Activated gamma-delta T cell treated with anti-CD3 and anti-CD28 coated beads, Interleukin-2, amount 50 U/mL, for 16 hours (primary cell): ENCODE measurements around the gene CHRM5.
A peak's percentile ranks its signal among the peaks of the same experiment; 100 is the strongest.
"Not testable (repeated sequence)": the region's sequence is repeated elsewhere in the genome, so short reads cannot be mapped to it uniquely, and the experiment has no call there.

ENCODE experiments used
- DNase-seq: peaks from one replicate; pipeline ENCODE4 v3.0.0-alpha.2; 2020; ENCODE audit warnings: low read depth

Gene CHRM5

DNA sequence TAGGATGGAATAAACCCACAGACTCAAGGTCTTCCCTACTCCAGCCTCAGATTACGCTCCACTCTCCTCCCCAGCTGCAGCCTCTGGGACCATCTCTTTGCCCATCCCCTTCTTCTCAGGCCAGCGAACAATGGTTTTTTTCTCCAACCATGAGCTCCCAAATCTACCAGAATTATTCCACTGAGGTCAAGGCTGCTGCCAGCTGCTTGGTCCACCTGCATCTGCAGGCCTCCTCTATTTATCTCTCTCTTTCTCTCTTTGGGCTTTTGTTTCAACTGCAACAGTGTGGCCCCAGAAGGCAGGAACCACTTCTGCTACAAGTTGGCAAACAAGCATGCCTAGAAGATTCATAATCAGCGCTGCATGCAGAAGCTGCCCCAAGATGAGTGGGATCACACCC lies 19.1 kb downstream of the CHRM5 start:
- no peak for DNase-seq

DNA sequence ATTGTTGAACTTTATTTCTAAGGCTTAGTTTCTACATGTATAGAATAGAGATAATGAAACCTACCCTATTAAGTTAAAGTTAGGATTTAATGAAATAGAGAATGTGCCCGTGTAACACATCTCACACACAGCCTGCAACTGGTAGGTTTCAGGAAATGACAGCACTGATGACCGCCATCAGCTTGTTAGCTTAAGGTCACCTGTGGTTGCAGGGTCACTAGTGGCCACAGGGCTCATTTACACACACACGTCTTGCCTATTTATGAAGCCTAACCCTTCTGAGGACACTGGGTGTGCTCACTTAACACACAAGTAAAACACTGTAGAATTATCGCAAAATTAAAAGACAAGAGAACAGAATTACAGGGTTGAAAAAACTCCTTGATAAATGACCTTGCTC lies 20.1 kb downstream of the CHRM5 start:
- DNase-seq = no peak

DNA sequence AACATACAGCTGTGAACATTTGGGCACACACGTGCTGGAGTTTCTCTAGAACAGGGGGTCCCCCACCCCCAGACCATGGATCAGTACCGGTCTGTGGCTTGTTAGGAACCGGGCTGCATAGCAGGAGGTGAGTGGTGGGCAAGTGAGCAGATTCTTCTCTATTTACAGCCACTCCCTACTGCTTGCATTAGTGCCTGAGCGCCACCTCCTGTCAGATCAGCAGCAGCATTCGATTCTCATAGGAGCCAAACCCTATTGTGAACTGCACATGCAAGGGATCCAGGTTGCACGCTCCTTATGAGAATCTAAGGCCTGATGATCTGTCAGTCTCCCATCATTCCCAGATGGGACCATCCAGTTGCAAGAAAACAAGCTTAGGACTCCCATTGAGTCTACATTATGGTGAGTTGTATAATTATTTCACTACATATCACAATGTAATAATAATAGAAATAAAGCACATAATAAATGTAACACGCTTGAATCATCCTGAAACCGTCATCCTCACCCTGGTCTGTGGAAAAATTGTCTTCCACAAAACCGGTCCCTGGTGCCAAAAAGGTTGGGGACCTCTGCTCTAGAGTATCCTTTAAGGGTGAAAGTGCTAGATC lies 25.8 kb downstream of the CHRM5 start:
- DNase-seq = no peak

DNA sequence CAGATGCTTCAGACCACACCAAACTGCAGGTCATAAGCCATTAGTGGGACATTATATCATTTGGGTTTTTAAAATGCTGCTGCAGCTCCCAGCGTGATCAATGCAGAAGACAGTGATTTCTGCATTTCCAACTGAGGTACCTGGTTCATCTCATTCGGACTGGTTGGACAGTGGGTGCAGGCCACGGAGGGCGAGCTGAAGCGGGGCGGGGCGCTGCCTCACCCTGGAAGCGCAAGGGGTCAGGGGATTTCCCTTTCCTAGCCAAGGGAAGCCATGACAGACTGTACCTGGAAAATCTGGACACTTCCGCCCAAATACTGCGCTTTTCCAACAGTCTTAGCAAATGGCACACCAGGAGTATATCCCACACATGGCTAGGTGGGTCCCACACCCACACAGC lies 27.4 kb downstream of the CHRM5 start:
- not testable (repeated sequence) for DNase-seq

DNA sequence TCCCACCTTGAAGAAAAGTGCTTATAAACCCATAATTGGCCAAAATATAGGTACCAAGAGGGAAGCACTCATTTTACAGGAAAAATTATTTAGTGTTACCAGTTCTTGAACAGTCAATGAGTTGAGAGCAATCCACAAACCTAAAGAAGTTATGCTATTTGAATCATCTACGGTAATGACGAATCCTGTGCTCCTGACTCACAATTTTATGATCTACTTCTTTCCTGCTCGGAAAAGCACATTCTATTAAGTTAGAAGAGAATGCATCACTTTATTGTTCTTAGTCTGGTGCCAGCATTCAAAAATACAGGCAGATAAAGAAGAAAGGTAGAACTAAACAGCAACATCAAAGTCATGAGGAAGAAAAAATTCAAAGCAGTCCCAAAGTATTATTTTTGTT lies 33.2 kb downstream of the CHRM5 start:
- no peak for DNase-seq

DNA sequence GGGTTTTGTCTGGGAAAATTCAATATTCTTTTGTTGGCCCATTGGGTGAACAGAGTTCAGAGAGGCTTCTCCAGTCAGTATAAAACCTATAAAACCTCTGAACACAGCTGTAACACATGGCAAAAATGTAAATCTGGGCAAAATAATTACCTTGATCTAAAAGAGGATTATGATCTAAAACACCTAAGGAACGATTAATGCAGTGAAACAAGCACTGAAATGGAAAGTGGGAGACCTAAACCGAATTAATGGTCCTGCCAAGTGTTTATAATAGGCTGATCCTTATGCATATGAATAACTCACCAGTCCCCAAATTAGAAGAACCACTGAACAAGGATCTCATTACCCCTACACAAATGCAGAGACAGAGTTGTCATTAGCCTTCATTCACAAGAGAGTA lies 38.1 kb downstream of the CHRM5 start:
- DNase-seq = no peak

DNA sequence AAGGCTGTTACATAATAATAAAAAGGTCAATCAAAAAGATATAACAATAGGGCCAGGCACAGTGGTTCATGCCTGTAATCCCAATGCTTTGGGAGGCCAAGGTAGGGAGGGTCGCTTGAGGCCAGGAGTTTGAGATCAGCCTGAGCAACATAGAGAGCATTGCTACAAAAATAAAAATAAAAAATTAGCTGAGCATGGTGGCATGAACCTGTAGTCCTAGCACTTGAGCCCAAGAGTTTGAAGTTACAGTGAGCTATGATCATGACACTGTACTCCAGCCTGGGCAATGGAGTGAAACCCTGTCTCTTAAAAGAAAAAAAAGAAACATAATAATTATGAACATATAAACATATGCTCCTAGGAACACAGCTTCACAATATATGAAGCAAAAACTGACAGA lies 41.4 kb downstream of the CHRM5 start:
- DNase-seq = no peak

DNA sequence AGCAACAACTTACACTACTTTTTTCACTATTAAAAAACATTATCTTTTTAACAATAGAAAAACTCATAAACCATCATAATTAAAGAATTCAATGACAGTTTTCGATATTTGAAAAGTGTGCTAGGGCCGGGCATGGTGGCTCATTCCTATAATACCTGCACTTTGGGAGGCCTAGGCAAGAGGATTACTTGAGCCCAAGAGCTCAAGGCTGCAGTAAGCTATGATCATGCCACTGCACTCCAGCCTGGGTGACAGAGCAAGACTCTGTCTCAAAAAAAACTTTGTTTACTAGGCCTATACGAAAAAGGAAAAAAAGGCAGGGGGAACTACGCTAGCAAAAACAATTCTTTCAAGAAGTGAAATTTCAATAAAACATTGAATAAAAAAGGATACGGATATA lies 42.6 kb downstream of the CHRM5 start:
- DNase-seq = no peak

DNA sequence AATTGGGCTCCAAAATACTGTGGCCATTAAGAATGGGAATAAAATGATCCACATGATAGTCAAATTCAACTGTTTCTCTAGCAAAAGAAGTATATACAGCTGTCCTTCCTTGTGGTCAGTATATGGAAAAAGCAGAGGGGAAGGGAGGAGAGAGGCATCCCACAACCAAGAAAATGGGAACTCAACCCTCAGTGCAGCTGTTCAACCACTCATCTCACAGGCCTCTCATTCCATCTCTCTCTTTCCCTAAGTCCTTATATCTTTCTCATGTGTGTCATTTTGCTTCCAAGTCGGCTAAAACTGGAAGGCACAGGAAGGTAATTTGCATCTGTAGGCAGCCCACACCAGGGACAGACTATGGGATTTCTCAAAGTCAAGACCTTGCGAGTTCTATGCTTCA lies 43.2 kb downstream of the CHRM5 start:
- DNase-seq = no peak

DNA sequence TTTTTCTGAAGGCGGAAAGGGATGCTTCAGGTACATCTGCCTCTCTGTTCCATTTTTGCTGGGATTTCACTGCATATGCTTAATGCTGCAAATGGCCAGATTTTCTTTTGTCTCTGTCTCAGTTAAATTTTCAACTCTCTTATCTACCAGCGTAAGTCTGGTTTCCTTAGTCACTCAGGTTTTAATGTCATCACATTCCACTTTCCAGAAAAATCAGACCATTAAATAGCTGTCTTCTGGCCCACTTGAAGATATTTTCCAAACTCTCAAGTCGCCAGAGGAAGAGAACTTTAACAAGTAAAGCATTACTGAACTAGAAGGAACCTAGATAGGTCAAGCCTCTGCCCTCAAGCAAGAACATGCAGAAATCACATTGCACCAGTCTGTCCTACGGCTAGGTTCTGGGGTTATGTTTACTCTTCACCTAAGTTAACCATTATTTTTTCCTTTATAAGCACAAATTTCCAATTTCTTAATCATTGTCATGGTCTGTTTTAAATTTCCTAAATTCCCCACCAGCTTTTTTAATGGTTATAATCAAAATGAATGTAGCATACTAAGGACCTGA lies 44.2 kb downstream of the CHRM5 start:
- no peak for DNase-seq

DNA sequence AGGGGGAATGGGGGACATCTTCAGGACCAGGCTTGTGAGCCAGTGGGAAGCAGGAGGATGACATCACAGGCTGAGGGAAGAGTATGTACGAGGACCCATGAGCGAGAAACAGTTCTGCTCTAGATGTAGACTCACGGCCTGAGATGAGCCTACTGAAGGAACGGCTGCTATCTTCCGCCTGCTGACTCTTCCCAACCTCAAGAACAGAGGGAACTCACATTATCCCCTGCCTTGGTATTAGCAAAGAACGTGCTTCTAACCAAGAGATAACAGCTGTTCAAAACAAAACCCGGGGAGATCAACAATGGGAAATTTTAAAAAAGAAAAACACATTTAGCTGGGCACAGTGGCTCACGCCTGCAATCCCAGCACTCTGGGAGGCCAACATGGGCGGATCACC lies 45.4 kb downstream of the CHRM5 start:
- DNase-seq = no peak

DNA sequence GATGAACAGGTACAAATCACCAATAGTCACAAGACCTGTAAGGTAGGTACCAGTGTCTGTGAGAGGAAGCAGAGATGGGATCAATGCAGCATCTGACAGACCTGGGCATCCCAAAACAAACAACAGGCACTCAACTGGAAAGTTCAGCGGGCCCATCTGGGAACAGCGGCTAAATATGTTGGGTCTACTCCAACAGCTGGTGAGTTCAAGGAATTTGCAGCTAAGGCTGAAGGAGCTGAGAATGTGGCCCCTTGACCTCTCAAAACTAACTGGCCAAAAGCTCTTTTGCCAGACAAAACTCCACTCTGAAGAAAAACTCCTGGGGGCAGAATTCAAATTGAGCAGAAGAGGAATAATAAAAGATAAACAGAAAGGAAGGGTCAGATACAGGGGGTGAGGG lies 46.3 kb downstream of the CHRM5 start:
- no peak for DNase-seq

DNA sequence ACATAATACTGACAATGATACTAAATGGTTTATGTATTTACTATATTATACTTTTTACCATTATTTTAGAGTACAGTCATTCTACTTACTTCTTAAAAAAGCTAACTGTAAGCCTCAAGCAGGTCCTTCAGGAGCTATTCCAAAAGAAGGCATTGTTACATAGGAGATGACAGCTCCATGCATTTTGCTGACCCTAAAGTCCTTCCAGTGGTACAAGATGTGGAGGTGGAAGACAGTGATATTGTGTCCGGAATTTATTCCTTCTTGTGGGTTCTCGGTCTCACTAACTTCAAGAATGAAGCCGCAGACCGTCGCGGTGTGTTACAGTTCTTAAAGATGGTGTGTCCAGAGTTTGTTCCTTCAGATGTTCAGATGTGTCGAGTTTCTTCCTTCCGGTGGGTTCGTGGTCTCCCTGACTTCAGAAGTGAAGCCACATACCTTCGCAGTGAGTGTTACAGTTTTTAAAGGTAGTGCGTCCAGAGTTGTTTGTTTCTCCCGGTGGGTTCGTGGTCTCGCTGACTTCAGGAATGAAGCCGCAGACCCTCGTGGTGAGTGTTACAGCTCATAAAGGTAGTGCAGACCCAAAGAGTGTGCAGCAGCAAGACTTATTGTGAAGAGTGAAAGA lies 49.8 kb downstream of the CHRM5 start:
- DNase-seq = peak; percentile 12

DNA sequence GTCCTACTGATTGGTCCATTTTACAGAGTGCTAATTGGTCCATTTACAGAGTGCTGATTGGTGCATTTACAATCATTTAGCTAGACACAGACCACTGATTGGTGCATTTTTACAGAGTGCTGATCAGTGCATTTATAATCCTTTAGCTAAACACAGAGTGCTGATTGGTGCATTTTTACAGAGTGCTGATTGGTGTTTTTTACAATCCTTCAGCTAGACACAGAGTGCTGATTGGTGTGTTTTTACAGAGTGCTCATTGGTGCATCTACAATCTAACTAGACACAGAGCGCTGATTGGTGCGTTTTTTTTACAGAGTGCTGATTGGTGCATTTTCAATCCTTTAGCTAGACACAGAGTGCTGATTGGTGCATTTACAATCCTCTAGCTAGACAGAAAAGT lies 50.4 kb downstream of the CHRM5 start:
- not testable (repeated sequence) for DNase-seq

DNA sequence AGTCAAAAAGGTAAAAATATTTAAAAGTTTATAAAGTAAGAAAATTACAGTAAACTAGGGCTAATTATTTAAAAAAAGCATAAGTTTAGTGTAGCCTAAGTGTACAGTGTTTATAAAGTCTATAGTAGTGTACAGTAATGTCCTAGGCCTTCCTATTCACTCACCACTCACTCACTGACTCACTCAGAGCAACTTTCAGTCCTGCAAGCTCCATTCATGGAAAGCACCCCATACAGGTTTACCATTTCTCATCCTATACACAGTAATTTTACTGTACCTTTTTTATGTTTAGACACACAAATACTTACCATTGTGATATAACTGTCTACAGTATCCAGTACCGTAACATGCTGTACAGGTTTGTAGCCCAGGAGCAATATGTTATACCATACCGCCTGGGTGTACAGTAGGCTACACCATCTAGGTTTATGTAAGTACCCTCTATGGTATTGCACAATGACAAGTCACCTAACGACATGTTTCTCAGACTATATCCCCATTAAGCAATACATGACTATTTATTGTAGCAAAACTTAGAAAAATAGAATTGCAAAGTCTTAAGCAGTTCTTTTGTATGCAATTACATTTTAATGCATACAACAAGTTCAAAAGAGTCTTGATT lies 51.2 kb downstream of the CHRM5 start:
- no peak for DNase-seq

DNA sequence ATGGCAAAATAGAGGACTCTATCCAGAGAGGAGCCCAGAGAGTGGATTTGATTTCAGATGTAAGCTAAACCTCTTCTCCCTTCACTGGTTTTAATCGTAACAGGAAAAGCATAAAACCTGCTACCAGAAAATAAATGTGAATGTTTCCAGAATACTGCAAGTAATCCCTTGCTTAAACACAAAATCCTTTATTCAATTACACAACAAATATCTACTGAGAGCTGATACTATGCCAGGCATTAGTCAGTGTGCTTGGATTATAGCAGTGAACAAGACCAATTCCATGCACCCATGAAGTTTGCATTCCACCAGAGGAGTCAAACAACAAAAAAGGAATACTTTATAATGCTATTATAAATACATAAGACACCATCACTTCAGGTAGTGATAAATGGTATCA lies 55.6 kb downstream of the CHRM5 start:
- DNase-seq = no peak

DNA sequence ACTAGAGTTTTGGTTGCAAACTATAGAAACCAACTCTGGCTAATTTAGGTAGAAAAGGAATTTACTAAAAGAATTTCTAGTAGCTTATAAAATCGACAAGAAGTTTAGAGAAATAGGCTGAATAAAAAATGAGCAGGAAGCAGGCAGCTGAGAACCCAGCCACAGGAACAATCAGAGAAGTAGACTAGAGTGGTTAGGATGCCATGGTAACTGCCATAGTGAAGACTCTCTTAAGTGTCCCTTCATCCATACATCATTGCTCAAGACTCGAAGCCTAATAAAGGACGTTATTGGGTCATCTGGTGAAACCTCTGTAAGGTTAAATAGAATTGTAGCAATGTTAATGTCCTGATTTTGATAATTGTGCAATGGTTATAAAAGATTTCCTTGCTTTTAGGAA lies 57.0 kb downstream of the CHRM5 start:
- no peak for DNase-seq

DNA sequence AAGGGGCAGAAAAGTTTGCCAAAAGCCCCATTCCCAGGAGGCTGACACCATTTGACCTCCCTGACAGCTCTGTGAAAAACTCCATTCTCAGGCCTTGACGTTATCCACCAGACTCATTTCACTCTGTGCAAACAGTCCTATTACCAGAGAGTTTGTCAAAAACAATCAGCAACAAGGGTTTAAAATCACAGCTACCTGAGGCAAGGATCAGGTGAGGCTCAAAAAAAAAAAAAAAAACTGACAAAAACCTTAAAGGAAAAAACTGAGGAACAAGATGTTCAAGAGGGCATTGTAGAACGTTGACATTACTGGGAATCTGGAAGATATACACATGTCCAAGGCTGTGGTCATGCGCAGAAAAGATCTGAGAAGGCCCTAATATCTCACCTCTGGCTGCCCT lies 59.3 kb downstream of the CHRM5 start:
- DNase-seq = no peak

DNA sequence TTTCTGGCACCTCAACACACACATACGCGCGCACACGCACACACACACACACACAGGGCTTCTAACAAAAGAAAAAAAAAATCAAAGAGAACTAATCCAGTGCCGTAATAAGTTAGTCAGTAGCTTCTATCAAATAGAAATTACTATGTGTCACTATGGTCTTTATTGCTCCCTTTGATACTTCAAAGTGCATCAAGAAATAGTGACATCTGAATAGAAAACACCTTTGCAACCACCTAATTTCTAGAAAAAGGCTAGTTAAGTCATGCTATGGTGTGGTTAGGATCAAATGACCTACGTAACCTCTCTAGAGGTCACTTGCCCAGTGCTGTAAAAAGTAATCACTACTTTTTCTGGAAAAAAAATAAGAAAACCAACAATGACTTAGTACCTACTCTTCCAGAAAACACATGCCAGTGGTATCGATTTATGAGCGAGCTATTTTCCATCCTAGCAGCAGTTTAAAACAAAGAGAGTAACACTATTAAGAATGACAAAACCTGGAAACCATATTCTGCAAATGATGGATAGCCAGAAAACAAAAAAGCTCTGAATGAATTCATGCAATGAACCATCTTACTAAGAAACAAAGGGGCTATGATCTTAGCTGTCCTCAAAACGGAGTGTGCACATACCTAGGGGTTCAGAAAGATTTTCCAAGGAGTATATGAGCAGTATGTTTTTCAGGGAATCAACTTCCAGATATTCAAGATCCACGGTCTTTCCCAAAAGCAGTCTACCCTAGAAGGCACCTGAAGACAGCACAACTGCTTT lies 63.9 kb downstream of the CHRM5 start:
- no peak for DNase-seq

DNA sequence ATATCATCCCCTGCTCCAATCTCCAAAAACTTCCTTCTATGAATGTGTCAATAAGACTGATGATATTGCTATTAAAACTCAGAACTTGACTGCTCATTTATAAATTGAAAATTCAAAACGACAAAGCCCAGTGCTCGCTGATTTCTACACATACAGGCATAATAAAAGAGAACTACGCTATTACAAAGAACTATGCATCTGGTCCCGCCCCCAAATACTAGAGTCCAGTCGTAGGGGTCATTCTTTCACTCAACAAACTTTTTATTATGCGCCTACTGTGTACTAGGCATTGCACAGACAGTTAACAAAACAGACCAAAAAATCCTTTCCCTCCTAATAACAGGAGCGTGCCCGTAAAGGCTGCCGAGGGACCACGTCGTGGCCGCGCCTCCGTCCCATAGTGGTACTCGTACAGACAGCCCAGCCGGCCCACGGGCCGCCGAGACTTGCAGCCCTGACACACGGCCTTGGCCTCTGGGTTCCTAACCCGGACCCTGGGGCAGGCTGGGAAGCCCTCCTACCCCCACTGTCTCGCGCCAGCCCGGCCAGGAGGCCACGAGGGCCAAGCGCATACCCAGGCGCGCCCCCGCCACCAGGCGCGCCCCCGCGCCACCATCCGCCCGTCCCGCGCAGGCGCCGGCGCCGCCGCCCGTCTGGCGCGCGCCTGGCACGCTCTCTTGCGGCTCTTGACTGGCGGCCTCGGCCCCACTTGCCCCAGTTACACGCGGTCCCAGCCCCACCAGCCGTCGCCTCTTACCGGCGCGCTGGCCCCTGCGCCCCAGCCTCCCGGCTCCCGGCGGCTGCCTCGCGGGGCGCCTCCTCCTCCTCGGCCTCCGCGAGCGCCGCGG lies 70.0 kb downstream of the CHRM5 start:
- DNase-seq = peak; percentile 61

DNA sequence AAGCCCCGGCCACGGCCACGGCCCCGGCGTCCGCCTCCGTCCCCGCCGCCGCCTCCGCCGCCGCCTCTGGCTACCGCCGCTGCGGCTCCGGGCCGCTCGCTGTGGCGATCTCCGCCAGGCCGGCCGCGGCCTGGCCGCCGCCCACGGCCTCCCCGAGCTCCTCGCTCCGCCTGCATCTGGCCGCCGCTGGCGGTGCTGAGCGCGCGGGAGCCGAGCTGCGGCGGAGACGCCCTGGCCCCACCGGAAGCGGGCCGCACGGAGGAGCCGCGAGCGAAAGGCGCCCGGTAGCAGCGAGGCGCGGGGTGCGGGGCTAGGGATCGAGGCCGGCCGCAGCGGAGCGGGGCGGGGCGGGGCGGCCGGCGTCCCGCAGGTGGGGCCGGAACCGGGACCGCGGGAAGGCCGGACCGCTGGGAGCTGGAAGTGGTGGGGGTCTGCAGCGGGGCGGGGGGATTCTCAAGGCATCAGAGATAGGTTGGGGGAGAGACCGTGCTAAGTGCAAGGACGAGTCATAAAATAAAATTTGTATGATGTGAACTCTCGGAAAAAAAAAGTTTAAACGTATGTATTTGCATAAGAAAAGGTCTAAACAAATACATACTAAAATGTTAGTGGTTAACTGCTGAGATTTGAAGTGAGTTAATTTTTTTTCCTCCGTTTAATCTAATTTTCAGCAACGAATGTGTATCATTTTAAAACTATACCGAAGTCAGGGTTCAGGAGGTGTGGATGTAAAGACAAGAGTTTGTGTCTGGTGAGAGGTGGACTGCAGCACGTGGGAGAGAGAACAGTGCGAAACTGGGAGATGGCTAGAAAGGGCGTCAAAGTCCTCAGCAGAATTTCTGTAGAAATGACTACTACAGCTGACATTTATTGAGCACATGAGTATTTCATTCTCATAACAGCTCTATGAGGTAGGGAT lies 70.8 kb downstream of the CHRM5 start, which contains the start of gene AVEN:
Gene AVEN, minus strand, starts transcription at position 334 of the 919 bp plus-strand sequence. Its CDS starts 158 bp downstream, at position 176.
- DNase-seq = peak; percentile 31
